Measurements from ENCODE around the gene LAPTM5. TPM values are rescaled to one million over a fixed set of nuclear protein-coding genes. Genes with fewer than 3 reads are reported as not detected.

The LAPTM5 gene
- total and polyA plus RNA-seq, 2 of the 8 experiments (the other 6 are each of a cell fraction or from before 2014, with no cell fraction given), result 0.37 to 1.4 TPM

DNA sequence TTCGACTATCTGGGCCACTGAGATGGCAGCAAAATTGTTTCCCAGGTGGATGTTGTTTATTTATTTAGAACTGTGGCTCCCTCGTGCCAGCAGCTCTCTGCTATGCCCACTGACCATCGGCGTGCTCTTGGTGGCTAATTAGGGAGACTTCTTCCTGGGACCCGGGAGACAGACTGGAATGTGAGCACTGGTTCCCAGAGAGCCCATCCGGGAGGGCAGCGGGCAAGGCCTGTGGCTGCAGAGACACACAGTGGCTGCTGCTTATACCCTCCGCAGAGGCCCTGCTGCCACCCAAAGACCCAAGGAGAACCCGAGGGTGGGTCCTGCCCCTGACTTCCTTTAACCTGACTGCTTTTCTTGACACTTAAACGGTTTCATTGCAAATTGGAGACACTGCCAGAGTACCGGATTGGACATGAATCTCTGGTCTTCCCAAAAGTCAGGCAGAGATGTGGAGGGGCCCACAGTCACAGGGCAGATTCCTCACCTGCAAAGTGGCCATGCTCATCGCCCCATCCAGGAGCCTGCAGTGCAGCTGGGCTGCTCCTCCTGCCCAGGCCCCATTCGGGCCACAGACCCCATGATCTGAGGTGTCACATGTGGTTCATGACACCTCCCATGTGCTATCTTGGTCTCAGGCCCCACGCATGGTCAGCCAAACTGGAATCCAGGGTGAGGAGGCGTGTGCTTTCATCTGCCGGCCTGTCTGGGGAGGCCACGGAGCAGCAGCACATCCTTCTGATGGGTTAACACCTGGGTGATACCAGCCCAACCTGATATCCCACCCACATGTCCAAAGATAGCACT is 28.5 kb downstream of the LAPTM5 start (continued):
- TF ChIP-seq CHD7 (IDR thresholded peaks at IDR 0.05; ENCODE audit: insufficient replicate concordance, low read length), result no peak
